Loucy (cell line): ENCODE data around the gene PAPSS2.

Experiments used
- EZH2phosphoT487 ChIP-seq: fragments of 200-600 bp; IDR thresholded peaks from 2 replicates; pipeline ENCODE4 v1.6.1; 2018; ENCODE audit warnings: antibody characterized with exemption, mild to moderate bottlenecking, moderate library complexity, borderline replicate concordance
- TF ChIP-seq, protein P1 (sequence below): fragments of 200-600 bp; sonication (generic); conservative IDR thresholded peaks from 2 replicates; pipeline ENCODE4 v1.5.1; 2014; ENCODE audit warnings: mild to moderate bottlenecking, antibody characterized with exemption, low read length

GRCh38 chr10:87664276-87664701, 4.6 kb downstream of the PAPSS2 start:
- TF ChIP-seq, protein P1, sequence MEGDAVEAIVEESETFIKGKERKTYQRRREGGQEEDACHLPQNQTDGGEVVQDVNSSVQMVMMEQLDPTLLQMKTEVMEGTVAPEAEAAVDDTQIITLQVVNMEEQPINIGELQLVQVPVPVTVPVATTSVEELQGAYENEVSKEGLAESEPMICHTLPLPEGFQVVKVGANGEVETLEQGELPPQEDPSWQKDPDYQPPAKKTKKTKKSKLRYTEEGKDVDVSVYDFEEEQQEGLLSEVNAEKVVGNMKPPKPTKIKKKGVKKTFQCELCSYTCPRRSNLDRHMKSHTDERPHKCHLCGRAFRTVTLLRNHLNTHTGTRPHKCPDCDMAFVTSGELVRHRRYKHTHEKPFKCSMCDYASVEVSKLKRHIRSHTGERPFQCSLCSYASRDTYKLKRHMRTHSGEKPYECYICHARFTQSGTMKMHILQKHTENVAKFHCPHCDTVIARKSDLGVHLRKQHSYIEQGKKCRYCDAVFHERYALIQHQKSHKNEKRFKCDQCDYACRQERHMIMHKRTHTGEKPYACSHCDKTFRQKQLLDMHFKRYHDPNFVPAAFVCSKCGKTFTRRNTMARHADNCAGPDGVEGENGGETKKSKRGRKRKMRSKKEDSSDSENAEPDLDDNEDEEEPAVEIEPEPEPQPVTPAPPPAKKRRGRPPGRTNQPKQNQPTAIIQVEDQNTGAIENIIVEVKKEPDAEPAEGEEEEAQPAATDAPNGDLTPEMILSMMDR: no peak
- TF ChIP-seq EZH2phosphoT487: no peak
